Colon (tissue), 2 donors: ENCODE data around the gene TMEM256.
"Not testable (repeated sequence)": the region's sequence is repeated elsewhere in the genome, so short reads cannot be mapped to it uniquely, and the experiment has no call there.

Source experiments
- FAIRE-seq: peaks from 2 replicates; lab custom pipeline; 2012; peaks lifted over from hg19 to GRCh38; lab: Jason Lieb, UNC
- donor health status: control.
- donor health status: control.

Gene TMEM256

DNA sequence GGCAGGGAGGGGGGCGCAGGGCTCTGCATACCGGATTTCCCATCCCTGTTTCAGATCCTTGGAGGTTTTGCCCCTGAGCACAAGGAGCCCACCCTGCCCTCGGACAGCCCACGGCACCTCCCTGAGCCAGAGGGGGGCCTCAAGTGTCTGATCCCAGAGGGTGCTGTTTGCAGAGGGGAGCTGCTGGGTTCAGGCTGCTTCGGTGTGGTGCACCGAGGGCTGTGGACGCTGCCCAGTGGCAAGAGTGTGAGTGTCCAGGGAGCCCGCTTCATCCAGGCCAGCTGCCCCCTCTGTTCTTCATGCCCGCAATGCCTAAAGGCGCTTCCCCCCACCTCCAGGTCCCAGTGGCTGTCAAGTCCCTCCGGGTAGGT lies 20.5 kb downstream of the TMEM256 start:
- no peak for FAIRE-seq

DNA sequence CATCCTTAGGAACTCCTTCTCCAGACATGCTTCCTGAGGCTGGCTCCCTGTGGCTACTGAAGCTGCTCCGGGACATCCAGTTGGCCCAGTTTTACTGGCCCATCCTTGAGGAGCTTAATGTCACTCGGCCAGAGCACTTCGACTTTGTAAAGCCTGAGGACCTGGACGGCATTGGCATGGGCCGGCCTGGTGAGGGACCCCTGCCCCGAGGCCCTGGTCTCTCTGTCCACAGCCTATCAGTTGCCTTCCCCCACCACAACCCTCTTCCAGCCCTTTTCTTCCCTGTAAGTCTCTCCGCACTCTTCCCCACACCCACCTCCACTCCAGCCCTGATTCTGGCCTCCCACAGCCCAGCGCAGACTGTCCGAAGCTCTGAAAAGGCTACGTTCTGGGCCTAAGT lies 21.0 kb downstream of the TMEM256 start:
- no peak for FAIRE-seq

DNA sequence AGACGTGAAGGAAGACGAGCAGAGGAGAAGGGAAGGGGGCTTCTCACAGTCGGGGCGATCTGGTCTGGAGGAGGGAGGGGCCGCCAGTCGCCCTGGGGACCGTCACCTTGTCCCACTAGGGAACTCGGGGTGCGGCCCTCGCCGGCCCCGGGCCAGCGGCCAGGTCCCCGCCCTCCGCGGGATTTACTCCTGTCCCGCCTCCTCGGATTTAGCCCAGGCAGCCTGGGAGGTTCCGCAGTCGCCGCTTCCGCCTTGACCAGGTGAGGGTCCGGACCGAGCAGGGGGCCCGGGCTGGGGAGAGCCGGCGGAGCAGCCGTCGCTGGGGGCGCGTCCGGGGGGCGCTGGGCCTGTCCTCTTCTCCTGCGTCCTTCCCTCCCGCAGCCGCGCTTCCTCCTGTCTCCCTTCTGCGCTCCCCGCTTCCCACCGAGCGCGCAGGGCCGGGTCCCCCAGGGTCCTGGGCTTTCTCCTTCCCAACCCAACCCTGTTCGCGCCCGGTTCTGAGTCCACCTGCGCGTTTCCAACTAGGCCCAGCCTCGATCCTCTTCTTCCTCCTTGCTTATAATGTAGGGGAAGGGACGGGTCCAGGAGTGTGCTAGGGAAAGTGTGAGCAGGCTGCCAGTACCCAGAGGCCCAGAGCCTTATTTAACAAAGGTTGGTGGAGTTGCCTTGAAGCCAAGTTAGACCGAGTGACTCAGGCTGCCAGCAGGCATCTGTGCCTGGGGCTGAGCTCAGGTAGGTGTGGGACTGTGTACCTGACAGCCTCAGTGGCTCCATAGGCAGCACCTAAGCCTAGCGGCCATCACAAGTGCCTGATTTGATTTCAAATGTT lies 22.8 kb downstream of the TMEM256 start, which contains the start of gene TNK1:
TSS of gene TNK1 (plus strand) at position 235 of the 829 bp plus-strand sequence. CDS start 1,838 bp downstream, outside the sequence.
- no peak for FAIRE-seq

DNA sequence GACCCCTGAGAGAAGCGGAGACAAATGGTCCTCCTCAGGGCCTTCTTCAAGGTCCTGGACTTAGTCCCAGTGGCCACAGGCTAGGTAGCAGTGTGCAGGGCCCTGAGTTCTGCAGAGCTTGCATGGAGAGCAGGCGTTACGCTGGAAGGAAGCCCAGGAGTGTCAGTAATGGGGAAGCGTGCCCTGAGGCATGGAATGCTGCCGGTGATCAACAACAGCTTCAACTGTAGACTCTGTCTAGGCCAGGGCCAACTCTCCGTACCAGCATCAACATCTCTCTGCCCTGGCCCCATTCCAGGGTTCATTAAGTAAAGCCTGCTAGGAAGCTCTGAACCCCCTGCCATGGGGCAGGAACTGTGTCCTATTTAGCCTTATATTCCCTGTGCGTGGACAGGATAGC lies 23.6 kb downstream of the TMEM256 start:
- FAIRE-seq: no peak

DNA sequence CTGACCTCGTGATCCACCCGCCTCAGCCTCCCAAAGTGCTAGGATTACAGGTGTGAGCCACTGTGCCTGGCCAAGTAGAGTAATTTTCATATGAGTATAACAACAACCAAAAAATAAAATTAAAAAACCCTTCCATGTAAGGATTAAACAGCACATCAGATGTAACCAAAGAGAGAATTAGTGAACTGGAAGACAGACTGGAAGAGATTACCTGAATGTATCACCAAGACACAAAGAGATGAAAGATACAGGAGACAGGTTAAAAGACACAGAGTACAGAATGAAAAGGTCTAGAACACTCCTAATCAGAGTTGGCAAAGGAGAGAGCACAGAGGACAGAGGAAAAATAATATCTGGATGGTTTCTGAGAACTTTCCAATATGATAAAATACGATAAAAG lies 24.8 kb downstream of the TMEM256 start:
- FAIRE-seq: no peak

DNA sequence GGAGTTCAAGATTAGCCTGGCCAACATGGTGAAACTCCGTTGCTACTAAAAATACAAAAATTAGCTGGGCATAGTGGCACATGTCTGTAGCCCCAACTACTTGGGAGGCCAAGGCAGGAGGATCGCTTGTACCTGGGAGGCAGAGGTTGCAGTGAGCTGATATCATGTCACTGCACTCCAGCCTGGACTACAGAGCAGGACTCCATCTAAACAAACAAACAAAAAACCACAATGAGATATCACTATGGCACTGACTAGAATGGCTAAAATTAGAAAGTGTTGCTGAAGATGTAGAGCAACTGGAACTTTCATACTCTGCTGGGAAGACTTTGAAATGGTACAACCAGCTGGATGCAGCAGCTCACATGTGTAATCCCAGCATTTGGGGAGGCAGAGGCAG lies 29.5 kb downstream of the TMEM256 start:
- no peak for FAIRE-seq

DNA sequence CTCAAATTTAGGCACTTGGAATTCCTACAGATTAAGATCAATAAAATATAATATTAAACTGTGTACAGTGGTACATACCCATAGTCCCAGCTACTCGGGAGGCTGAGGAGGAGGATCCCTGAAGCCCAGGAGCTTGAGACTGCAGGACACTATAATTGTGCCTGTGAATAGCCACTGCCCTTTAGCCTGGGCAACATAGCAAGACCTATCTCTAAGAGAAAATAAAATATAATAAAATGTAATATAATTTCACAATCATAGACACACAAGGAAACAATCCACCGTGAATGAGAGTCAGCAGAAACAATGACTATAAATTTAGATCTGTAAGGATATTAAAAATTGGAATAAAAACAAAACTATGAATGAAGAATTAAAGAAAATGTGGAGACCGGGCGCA lies 33.0 kb downstream of the TMEM256 start:
- no peak for FAIRE-seq

DNA sequence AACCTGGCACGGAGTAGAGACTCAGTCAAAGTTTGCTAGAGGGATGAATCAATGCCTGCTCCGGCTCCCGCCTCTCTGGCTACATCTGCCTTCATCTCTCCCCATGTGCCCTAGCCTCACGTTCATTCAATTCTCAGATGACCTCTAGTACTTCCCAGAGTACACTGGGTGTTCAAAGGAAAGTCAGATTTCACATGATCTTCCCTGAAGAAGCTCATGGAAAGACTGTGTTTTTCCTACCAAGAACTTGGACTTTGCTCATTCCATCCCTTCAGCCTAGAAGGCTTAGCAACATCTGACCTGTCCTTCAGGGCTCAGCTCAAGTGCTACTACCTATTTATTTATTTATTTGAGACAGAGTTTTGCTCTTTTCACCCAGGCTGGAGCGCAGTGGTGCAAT lies 34.1 kb downstream of the TMEM256 start:
- no peak for FAIRE-seq

DNA sequence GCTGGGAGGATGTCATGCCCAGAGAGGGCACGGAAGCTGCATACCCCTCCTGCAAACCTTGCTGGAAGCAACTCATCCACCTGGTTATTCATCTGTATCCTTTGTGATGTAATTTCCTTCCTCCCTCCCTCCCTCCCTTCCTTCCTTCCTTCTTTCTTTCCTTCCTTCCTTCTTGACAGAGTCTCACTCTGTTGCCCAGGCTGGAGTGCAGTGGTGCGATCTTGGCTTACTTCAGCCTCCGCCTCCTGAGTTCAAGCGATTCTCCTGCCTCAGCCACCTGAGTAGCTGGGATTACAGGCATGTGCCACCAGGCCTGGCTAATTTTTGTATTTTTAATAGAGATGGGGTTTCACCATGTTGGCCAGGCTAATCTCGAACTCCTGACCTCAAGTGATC lies 35.3 kb downstream of the TMEM256 start:
- FAIRE-seq: not testable (repeated sequence)

DNA sequence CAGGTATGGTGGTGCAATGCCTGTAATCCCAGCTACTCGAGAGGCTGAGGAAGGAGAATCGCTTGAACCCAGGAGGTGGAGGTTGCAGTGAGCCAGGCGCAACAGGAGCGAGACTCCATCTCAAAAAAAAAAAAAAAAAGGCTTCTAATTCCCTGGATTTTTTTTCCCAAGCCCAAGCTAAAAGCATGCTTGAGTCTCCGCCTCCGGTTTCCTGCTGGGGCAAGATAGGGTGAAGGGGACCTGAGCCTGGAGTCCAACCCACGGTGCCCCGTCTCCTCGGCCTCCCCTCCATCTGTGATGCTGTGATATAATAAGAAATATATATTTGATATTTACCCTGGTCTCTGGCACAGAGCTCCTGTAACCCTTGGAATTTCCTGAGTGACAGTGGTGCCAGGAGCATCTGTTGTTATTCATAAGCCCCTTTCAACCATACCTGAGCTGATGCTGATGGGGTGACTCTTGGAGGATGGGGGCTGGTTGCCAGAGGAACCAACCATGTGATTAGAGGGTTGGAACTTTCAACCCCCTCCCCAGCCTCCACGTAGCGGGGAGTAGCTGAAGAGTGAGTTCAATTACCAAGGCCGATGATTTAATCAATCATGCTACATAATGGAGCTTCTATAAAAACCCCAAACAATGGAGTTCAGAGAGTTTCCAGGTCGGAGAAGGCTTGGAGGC lies 35.8 kb downstream of the TMEM256 start:
- FAIRE-seq: no peak

DNA sequence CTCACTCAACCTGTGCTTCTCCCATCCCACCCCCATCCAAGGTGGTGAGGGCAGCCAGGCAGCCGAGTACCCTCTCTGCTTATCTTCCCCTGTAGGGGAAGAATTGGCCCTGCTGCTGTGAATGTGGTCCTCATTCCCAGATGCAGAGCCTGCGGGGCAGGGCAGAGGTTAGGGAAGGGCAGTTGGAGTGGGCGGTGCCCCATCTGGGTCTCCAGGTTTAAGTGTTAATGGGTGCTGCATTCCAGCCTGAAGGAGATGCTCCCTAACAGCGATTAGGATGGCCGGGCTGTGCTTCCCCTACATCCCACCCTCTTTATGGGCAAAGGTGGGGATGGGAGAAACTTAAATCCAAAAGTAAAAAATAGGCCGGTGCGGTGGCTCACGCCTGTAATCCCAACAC lies 36.8 kb downstream of the TMEM256 start:
- FAIRE-seq: no peak

DNA sequence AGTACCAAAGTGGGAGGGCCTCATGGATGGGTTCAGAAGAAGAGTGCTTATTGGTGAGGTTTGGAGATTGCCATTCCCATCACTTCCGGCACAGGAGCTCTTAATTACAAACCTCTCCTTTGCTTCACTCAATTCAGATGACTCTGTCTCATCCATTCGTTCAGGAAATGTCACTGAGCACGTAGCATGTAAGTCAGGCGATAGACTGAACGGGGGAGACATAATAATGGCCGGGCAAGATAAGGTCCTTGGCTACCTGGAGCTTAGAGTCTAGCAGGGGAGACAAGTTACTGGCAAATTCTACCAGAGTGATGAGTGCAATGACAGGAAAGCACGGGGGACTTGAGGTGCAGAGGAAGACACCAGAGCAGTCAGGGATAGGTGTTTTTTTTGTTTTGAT lies 37.9 kb downstream of the TMEM256 start:
- FAIRE-seq: not testable (repeated sequence)

DNA sequence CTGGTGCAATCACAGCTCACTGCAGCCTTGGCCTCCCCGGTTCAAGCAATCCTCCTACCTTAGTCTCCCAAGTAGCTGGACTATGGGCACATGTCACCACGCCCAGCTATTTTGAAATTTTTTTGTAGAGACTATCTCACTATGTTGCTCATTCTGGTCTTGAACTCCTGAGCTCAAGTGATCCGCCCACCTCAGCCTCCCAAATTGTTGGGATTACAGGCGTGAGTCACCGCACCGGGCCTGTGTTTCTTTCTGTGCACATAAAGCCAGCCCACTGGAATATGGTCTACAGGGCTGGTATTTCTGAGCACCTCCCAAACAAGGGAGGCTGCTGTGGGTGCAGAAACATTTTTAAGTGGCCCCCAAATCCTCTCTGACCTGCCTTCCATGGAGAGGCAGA lies 40.6 kb downstream of the TMEM256 start:
- no peak for FAIRE-seq

DNA sequence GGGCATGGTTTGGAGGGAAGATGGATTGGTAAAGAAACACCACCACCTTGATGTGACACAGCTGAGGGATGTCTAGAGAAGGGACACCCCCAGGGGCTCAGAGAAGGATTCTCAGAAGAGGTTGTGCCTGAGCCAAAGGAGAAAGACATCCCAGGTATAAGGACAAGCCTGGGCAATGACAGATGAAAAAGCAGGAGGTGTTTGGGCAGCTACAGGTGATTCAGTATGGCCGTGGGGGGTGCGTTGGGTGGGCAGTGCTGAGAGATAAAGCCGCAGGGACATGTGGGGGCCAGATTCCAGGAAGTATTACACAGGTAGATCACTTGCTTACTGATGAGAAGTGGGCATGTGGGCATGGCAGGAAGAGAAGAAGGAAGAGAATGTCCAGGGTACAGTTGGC lies 42.0 kb downstream of the TMEM256 start:
- no peak for FAIRE-seq

DNA sequence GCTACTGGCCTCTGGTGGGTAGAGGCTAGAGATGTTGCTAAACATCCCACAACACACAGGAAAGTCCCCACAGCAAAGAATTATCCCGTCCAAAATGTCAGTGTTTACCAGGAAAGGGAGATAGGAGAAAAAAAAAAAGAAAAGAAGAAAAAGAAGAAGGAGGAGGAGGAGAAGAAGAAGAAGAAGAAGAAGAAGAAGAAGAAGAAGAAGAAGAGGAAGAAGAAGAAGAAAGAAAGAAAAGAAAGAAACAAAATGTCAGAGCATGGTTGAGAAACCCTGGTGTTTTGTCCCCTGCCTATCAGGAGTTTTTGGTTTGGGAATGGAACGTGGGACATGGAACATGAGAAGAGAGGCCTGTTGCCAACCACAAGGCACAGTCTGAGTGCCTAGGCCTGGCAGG lies 46.5 kb downstream of the TMEM256 start:
- no peak for FAIRE-seq

DNA sequence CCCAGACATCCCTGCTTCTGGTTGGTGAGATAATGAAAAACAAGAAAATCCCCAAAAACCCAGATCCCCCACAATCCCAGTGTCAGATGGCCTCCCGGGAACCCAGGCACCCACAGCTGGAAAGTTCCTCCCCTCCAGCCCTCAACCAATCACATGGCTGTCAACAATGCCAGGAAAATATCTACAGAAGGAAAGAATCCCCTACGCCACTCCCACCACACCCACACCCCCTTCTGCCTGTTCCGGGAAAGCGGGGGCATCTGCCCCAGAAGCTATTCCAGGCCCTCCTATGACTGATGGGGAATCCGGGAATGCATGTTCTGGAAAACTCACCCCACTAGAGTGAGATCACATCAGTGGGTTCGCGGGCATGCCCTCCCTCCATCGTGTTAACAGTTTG lies 47.1 kb downstream of the TMEM256 start:
- no peak for FAIRE-seq

DNA sequence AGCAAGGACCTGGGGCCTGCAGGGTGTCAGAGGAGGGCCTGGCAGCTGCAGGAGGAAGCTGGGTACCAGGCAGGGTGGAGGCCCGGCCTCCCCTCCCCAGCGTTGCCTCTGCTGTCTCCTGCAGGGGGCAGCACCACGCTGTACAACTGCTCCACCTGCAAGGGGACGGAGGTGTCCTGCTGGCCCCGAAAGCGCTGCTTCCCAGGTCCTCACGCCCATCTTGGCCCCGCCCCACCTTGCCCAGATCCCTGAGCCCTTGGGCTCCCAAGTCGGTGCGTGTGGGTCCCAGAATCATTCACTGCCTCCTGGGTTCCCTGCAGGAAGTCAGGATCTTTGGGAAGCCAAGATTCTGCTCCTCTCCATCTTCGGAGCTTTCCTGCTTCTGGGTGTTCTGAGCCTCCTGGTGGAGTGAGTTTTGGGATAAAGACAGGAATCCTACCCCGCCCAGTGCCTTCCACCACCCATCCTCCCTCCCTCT lies 47.8 kb downstream of the TMEM256 start:
- no peak for FAIRE-seq

DNA sequence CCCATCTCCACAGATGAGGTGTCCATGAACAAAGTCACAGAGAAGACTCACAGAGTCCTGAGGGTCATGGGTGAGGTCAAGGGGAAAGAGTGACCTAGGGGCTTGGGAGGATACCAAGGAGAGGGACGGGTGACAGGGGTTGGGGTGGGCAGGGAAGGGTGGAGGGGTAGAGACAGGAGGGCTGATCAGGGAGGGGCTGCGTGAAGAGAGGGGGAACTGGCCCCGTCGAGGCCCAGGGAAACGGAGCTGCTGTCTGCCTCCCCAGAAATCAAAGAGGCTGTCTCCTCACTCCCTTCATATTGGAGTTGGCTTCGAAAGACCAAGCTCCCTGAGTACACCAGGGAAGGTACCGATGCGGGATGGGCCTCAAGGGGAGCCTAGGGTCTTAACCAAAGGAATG lies 48.3 kb downstream of the TMEM256 start:
- no peak for FAIRE-seq

DNA sequence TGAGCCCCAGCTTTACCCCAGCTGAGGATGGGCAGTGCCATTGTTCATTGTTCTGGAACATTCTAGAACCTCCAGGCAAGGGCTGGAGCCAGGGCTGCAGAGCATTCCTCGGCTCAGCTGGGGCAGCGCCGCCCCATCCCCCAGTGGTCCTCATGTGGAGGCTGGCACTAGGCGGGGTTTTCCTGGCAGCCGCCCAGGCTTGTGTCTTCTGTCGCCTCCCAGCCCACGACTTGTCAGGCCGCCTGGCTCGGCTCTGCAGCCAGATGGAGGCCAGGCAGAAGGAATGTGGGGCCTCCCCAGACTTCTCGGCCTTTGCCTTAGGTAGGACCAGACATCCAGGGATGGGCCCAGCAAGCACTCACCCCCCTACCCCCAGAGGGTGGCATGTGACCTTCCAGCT lies 48.8 kb downstream of the TMEM256 start, which contains the start of gene TMEM95:
TSS of gene TMEM95 (plus strand) at position 104 of the 400 bp plus-strand sequence. CDS start at position 153, 49 bp downstream.
- FAIRE-seq: no peak

DNA sequence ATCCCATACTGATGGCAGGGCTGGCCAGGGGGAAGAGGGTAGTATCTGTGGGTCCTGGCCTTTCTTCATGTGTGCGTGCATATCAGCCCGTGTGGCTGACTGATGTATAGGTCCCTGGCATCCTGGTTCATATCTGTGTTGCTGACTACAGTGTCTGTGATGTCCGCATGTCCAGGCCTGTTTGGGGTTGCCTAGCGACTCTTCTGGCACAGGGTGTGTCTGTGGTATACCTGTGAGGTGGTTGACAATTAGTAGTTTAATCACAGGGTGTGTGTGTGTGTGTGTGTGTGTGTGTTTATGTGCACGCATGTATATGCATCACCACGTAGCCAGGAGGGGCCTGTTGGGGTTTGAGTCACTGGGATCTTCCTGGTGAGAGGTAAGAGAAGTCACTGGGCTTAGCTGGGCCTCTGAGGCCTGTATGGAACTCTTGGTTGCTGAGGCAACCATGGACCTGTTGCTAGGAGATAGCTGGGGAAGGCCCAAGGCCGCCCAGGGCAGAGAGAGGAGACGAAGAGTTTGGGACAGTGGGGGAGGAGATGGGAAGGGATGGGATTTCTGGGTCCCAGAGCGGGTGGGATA lies 49.5 kb downstream of the TMEM256 start:
- FAIRE-seq: no peak
